Tibial nerve (tissue), 3 donors: ENCODE results near the gene U2AF1L4.

Experiments
- POLR2A ChIP-seq, 2 donors: fragments of 450-650 bp; IDR thresholded peaks; one replicate each; pipeline ENCODE4 v1.6.1; 2017; ENCODE audit warnings: antibody characterized with exemption in 2 of 2, mild to moderate bottlenecking in 2 of 2, moderate library complexity in 2 of 2
- TF ChIP-seq, protein P1 (sequence below), 5 experiments: fragments of 200-600 bp in 3 of 5; fragments of 450-650 bp in 2 of 5; sonication (generic) in 3 of 5; IDR thresholded peaks; one replicate each; pipeline ENCODE4 v1.5.1; 2016 to 2019; ENCODE audit warnings: antibody characterized with exemption in 5 of 5, mild to moderate bottlenecking in 3 of 5, moderate library complexity in 2 of 5

DNA sequence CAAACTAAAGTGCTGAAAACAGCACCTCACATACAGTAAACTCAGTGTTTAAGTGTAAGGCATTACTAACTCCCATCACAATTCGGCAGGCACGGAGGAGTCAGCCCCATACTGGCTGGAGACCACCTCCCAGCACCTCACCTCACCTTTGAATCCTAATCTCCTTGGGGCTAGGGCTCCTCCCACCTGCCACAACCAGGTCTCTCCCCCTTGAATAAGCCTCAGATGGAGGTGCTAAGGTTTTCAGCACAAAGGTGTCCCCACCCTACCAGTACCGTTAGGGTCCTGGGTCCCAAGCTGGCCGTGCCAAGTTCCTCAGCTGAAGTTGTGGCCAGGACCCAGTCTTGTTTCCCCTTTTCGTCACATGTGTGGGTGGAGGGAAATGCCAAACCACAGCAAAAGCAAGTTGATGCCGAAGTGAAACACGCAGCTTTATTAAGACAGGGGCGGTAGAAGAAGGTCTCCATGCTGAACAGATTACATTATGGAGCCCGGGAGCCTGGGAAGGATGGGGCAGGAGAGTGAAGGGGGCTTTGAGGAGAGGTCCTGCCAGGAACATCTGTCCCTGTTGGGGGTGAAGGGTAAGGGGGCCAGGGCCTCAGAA lies 3.0 kb downstream of the U2AF1L4 start, which contains the start of gene IGFLR1:
- TF ChIP-seq, protein P1, sequence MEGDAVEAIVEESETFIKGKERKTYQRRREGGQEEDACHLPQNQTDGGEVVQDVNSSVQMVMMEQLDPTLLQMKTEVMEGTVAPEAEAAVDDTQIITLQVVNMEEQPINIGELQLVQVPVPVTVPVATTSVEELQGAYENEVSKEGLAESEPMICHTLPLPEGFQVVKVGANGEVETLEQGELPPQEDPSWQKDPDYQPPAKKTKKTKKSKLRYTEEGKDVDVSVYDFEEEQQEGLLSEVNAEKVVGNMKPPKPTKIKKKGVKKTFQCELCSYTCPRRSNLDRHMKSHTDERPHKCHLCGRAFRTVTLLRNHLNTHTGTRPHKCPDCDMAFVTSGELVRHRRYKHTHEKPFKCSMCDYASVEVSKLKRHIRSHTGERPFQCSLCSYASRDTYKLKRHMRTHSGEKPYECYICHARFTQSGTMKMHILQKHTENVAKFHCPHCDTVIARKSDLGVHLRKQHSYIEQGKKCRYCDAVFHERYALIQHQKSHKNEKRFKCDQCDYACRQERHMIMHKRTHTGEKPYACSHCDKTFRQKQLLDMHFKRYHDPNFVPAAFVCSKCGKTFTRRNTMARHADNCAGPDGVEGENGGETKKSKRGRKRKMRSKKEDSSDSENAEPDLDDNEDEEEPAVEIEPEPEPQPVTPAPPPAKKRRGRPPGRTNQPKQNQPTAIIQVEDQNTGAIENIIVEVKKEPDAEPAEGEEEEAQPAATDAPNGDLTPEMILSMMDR (IDR thresholded peaks at IDR 0.05) = no peak
- TF ChIP-seq POLR2A (IDR thresholded peaks at IDR 0.05) = no peak
